ENCODE measurements around the gene VMO1.

VMO1 gene

DNA sequence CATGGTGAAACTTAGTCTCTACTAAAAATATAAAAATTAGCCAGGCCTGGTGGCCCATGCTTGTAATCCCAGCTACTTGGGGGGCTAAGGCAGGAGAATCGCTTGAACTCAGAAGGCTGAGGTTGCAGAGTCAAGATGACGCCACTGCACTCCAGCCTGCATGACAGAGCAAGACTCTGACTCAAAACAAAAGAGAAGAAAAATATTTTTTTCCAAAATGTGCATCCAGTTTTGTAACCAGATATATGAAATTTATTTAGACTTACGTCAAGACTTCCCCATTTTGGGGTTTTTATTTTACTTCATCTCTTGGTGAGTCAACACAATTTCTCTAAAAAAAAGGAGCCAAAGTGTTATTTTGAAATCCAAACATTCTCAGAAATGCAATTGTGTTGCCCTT, 20.0 kb downstream of the VMO1 start:
- DNase-seq (ENCODE audit: extremely low read depth in 1 of 2, low read depth in 1 of 2) = no peak

DNA sequence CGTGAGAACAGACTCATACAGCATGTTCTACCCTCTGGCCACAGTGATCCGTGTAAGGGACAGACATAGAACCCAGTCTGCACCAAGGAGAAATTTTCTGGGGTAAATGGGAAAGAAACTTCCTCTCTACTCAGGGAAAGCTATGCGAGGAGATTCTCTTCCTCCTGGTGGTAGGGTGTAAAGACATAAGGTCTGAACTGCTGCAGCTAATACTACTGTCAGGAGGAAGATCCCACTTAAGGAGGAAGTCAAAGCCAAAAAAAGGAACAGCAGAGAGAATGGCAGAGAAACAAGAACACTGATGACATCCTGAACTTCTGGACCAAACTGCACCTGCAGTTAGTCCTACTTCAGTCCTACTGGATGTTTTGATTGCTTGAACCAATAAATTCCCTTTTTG, 21.6 kb downstream of the VMO1 start:
- no peak for DNase-seq (ENCODE audit: extremely low read depth in 1 of 2, low read depth in 1 of 2)

GRCh38 chr17:4759776-4760236, 26.4 kb downstream of the VMO1 start:
- no peak for DNase-seq (ENCODE audit: extremely low read depth in 1 of 2, low read depth in 1 of 2)

GRCh38 chr17:4753392-4753791, 32.8 kb downstream of the VMO1 start:
- no peak for DNase-seq (ENCODE audit: extremely low read depth in 1 of 2, low read depth in 1 of 2)

- no peak for DNase-seq (ENCODE audit: extremely low read depth in 1 of 2, low read depth in 1 of 2)
These were observed 34.2 kb downstream of the VMO1 start for GRCh38 chr17:4751932-4752331.

DNA sequence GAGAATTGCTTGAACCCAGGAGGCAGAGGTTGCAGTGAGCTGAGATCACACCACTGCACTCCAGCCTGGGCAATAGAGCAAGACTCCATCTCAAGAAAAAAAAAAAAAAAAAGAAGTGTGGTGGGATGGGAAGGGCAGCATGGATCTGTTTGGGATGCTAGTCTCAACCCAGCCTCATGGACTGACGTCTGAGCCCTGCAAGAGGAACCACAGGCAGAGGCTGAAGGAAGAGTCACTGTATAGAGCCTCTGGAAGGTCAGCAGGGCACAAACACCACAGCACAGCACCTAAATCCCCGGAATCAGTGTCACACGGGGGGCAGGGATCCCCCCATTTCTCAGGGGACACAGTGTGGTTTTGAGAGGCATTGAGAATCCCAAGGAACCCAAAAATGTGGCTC, 35.6 kb downstream of the VMO1 start:
- DNase-seq (ENCODE audit: extremely low read depth in 1 of 2, low read depth in 1 of 2) = no peak

DNA sequence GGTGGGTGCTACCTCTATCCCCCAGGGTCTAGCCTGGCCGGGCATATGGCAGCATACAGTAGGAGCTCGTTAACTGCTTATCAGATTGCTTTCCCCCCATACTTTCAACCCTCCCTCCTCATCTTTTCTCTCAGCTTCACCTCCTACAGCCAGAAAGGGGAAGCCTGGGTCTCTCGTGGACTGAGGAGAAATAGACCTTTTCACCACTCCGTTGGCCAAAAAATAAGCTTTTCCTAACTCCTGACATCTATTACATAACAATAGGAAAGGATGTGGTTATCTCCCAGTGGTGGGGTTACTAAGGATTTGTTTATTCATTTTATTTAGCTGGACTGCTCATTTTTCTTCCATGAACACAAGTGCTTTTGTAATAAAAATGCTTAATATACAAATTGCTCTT, 37.5 kb downstream of the VMO1 start:
- no peak for DNase-seq (ENCODE audit: extremely low read depth in 1 of 2, low read depth in 1 of 2)

GRCh38 chr17:4747847-4748246, 38.3 kb downstream of the VMO1 start:
- DNase-seq (ENCODE audit: extremely low read depth in 1 of 2, low read depth in 1 of 2) = no peak

DNA sequence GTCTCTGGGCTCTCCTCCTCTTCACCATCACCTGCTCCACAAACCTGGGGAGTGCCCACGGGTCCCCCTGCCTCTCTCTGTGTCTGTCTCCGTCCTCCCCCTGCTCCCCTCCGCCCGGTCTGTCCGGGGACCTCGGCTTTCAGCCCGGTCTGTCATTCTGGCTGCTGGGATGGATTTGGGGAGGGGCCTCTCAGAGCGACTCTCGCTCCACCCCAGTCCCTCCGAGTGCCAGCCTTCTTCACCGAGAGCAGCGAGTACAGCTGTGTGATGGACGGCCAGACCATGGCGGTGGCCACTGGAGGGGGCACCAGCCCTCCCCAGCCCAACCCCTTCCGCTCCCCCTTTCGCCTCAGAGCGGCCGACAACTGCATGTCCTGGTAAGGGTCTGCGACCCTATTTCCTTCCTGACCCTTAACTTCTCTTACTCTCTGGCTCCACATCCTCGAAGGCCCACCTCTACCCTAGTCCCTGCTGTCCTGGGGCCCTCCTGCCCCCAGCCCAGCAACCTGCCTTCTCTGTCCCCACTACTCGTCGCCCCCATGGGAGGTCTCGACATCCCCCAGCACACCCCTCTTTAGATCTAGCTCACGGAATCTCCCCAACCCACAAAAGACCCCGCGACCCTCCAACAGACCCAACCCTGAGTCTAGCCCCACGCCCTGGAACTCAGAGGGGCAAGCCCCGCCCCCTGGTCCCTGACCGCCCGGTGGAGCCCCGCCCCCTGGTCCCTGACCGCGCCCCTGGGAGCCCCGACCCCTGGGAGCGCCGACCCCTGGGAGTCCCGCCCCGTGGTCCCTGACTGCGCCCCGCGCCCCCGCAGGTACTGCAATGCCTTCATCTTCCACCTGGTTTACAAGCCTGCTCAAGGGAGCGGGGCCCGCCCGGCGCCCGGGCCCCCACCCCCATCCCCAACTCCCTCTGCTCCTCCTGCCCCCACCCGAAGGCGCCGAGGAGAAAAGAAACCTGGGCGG, 40.9 kb downstream of the VMO1 start:
- DNase-seq (ENCODE audit: extremely low read depth in 1 of 2, low read depth in 1 of 2) = no peak

- no peak for DNase-seq (ENCODE audit: extremely low read depth in 1 of 2, low read depth in 1 of 2)
These were observed 42.3 kb downstream of the VMO1 start for GRCh38 chr17:4743898-4744297.

DNA sequence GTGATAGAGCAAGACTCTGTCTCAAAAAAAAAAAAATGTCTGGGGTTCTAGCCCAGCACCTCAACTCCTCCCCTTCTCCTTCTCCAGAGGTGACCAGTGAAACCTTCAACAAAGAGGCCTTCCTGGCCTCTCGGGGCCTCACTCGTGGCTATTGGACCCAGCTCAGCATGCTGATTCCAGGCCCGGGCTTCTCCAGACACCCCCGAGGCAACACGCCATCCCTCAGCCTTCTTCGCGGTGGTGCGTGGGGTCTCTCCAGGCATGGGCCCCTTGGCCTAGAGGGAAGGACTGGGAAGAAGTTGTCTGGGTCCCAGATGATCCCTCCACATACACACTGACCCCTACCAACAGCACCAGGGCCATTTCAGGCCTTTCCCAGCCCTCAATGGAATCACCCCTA, 42.9 kb downstream of the VMO1 start:
- DNase-seq (ENCODE audit: extremely low read depth in 1 of 2, low read depth in 1 of 2) = no peak

DNA sequence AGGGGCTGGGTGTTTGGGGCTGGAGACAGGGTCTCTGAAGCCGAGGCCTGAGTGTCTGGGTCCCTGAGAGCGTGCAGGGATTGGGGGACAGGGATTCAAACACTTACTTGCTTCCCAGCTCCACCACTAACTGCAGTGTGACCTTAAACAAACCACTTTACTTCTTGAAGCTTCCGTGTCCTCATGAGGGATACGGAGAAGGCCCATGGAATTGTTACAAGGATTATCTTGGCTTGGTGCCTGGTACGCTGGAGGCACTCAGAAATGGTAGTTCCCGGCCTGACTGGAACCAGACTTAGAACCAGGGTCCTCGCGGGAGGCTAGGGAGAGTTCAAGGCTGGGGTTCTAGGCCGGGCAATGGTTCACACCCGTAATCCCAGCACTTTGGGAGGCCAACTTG, 43.5 kb downstream of the VMO1 start:
- no peak for DNase-seq (ENCODE audit: extremely low read depth in 1 of 2, low read depth in 1 of 2)

DNA sequence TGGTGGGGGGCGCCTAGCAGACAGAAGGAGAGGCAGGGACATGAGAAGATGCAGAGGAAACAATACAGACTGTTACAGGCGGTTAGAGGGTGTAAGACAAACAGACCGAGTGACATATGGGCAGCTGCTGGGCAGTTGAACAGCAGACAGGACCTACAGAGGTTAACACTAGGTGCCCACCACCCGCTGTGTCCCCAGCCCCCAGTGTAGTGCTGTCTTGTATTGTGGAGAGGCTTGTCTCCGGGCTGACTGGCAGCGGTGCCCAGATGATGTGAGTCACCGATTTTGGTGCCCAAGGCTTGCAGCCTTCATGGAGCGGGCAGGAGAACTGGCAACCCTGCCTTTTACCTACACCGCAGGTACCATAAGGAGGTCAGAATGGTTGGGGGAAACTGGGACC, 44.0 kb downstream of the VMO1 start:
- DNase-seq (ENCODE audit: extremely low read depth in 1 of 2, low read depth in 1 of 2) = no peak

GRCh38 chr17:4741544-4741943, 44.6 kb downstream of the VMO1 start:
- no peak for DNase-seq (ENCODE audit: extremely low read depth in 1 of 2, low read depth in 1 of 2)

GRCh38 chr17:4740584-4740983, 45.6 kb downstream of the VMO1 start:
- DNase-seq (ENCODE audit: extremely low read depth in 1 of 2, low read depth in 1 of 2) = no peak

DNA sequence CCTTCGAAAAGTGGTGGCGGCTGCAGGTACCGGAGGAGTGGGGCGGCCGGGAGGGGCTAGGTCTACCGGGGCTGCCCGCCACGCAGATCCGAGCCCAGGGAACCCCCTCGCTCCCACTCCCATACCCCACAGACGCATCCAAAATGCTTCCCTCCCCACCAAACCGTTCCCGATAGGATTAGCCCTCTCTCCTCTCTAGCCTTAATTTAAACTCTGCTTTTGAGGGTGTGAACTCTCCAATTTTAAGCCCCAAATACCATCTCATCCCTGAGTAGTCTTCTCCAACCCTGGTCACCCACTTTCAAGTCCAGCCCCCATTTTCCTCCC, 46.2 kb downstream of the VMO1 start:
- no peak for DNase-seq (ENCODE audit: extremely low read depth in 1 of 2, low read depth in 1 of 2)

- peak; percentile 32 to 49 for DNase-seq (ENCODE audit: extremely low read depth in 1 of 2, low read depth in 1 of 2)
These were observed 46.8 kb downstream of the VMO1 start, which contains the start of the genes CXCL16 and ZMYND15 for GRCh38 chr17:4739122-4740024. Gene CXCL16 (minus strand): TSS chr17:4739928. CDS start chr17:4739339, 589 bp downstream. Gene ZMYND15 (plus strand): TSS chr17:4739833. CDS start chr17:4740549, 716 bp downstream.

GRCh38 chr17:4738136-4739121, 47.7 kb downstream of the VMO1 start:
- DNase-seq (ENCODE audit: extremely low read depth in 1 of 2, low read depth in 1 of 2) = no peak

- DNase-seq (ENCODE audit: extremely low read depth in 1 of 2, low read depth in 1 of 2) = no peak
These were observed 50.1 kb downstream of the VMO1 start for GRCh38 chr17:4735876-4736651.
